Stimulated activated CD4-positive, alpha-beta T cell treated with anti-CD3 and anti-CD28 coated beads, Interleukin-1b, Interleukin-23, amount 100 ng/mL, for 4 hours (primary cell): ENCODE measurements around the gene GXYLT2.

ENCODE experiments used
- DNase-seq, 2 donors: peaks; one replicate each; pipeline ENCODE4 v3.0.0-alpha.2; 2020; ENCODE audit warnings: low read depth in 2 of 2

The GXYLT2 gene

GRCh38 chr3:72932416-72932815, 44.6 kb downstream of the GXYLT2 start:
- no peak for DNase-seq

GRCh38 chr3:72938471-72939265, 50.8 kb downstream of the GXYLT2 start:
- peak; percentile 2 to 8 for DNase-seq

DNA sequence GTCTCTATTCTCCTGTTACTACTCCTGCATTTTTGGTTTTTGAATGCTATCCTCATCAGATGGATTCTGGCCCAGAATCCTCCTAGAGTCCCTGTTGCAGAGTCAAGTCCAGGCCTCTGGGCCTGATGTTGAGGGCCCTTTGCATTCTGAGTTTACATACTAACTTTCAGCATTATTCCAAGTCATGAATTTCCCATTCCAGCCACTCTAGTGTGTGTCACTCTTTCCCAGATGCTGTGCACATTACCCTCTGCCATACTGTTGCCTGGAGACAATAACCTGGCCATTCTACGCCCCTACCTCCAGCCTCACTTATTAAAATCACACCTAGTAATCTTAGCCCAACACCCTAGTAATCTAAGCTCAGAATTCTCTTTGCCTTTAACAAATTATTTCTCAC, 53.4 kb downstream of the GXYLT2 start:
- no peak for DNase-seq

DNA sequence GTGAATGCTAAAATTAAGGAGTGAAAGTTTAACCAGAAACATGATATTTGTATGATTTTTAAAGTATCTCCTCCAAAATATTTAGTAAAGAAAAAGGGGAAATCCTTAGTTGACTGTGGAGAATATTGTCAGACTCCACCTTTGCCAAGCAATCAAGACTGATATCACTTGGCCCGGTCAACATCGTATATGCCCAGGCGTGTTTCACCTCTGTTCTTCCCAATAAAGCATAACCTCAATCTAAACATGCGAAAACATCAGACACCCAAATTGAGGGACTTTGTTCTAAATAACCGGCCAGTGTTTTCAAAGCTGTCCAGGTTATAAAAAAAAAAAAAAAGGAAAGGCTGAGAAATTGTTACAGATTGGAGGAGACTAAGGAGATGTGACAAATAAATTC, 54.6 kb downstream of the GXYLT2 start:
- no peak for DNase-seq

- DNase-seq: no peak
Observed at GRCh38 chr3:72944696-72945095, 56.9 kb downstream of the GXYLT2 start.

- DNase-seq: no peak
Observed at GRCh38 chr3:72947715-72948490, 60.1 kb downstream of the GXYLT2 start.

GRCh38 chr3:72949016-72949415, 61.2 kb downstream of the GXYLT2 start:
- no peak for DNase-seq

DNA sequence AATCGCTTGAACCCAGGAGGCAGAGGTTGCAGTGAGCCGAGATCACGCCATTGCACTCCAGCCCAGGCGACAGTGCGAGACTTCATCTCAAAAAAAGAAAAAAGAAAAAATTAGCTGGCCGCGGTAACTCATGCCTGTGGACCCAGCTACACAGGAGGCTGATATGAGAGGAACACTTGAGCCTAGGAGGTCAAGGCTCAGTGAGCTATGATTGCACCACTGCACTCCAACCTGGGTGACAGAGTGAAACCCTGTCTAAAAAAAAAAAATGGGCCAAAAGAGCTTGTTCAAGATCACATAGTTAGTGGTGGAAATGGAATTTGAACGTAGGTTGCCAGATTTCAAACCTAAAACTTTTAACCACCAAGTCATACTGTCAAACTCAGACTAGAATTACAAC, 62.5 kb downstream of the GXYLT2 start:
- no peak for DNase-seq

DNA sequence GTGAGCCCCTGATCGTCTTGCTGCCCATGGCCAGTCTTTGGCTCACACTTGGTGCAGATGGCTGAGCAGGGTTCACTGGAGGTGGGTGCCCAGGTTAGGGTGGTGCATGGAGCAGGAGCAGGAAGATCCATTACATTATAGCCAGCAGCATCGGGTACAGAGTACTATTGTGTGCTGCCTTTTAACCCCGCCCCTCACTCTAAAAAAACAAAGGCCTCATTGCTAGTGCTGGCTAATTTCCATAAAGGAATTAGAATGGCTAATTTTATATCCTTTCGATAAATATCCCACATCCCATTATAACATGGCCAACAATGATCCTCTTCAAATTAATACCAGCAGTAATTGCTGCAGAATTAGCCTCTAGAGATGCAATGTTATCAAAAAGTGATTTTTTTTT, 63.0 kb downstream of the GXYLT2 start:
- no peak for DNase-seq

GRCh38 chr3:72951259-72951722, 63.4 kb downstream of the GXYLT2 start:
- no peak for DNase-seq

DNA sequence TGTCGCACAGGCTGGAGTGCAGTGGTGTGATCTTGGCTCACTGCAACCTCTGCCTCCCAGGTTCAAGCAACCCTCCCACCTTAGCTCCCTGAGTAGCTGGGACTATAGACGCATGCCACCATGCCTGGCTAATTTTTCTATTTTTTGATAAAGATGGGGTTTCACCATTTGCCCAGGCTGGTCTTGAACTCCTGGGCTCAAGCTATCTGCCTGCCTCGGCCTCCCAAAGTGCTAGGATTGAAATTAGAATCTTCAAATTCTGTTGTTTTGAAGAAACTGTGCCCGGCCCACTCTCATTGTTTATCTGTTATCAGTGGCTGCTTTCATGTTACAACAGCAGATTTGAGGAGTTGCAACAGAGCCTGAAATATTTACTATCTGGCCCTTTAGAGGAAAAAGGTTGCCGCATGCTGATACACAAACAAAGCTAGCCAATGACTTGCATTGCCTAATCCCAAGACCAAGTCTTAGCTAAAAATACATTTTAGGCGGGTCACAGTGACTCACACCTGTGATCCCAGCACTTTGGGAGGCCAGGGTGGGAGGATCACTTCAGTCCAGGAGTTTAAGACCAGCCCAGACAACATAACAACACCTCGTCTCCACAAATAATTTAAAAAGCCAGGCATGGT, 65.6 kb downstream of the GXYLT2 start:
- no peak for DNase-seq

DNA sequence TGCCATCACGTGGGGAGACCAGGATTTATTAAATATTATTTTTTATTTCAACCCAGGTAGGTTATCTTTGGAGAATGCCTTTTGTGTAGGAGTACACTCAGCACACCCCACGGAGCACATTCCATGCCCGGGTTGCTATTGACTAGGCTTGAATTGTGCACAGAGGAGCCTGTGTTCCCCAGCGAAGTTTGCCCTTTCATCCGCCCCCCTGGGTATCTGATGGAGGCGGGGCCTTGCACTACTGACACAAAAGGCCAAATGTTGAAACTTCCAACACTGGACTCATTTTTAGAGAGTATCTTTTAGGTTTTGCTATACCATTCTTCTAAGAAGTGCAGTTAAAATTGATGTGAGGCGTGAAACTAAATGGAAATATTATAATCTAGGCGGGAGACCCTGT, 69.5 kb downstream of the GXYLT2 start:
- no peak for DNase-seq

- no peak for DNase-seq
Observed at GRCh38 chr3:72959336-72959735, 71.5 kb downstream of the GXYLT2 start.

GRCh38 chr3:72960812-72961518, 73.1 kb downstream of the GXYLT2 start:
- peak in 1 of 2 donors; percentile 7 for DNase-seq

DNA sequence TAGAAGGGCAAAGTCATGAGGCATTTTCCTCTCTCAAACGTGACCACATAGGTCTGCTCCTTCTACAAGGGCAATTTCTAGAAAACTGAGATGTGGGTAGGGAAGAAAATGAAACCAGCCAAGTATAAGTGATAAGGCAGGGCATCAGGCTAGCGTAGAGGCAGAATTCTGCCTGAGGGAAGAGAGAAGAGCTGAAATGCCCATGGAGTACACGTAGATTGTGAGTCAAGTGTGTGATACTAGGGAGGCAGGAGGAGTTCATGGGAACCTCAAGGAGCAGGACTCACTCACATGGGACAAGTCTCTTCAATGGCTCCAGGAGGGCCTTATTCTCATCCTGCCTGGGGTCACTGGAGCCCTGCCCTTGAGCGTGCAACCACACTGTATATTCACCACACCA, 73.9 kb downstream of the GXYLT2 start:
- no peak for DNase-seq

GRCh38 chr3:72962317-72962716, 74.5 kb downstream of the GXYLT2 start:
- no peak for DNase-seq

DNA sequence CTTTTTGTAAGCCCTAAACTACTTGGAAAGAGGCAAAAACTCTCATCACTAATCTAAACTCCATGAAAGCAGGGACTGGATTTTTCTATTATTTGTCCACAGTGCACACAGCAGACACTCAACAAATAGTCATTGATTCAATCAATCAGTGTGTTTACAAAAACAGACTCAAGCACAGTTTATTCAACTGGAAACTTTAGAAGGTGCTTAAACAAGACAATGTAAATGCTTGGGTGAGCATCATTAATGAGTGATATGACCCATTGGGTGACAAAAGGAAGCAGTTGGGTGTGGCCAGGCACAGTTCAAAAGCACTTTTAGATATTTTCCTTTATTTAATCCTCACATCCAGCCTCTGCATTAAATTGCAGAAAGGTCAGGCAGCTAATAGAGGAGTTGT, 76.8 kb downstream of the GXYLT2 start:
- no peak for DNase-seq

- no peak for DNase-seq
Observed at GRCh38 chr3:72968266-72968664, 80.4 kb downstream of the GXYLT2 start.

DNA sequence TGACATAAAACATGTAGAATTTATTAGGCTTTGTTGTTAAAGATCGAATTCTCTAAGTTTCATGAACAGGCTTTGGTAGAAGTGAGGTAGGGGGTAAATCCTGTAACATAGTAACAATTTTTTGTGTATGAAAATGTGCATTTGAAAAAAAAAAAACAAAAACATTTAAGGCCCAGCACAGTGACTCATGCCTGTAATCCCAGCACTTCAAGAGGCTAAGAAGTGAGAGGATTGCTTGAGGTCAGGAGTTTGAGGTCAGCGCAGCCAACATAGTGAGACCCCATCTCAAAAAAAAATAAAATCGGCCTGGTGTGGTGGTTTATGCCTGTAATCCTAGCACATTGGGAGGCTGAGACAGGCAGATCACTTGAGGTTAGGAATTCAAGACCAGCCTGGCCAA, 81.9 kb downstream of the GXYLT2 start:
- no peak for DNase-seq

DNA sequence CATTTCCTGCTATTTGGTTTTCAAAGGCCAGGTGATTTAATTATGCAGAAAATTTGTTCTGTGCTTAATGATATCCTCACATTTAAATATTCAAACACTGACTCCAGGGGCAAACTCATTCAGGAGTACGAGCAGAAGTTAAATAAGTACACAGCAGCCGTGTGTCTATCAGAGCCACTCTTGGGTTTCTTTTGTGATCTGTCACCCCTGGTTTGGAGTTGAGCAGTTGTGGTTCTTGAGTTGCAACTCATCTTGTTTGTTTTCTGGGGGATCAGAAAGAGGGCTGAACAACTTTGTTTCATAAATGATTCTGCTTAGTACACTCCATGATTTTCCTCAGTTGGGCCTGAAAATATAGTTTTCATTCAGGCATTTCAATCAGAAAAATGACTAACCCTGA, 83.1 kb downstream of the GXYLT2 start:
- DNase-seq: no peak

DNA sequence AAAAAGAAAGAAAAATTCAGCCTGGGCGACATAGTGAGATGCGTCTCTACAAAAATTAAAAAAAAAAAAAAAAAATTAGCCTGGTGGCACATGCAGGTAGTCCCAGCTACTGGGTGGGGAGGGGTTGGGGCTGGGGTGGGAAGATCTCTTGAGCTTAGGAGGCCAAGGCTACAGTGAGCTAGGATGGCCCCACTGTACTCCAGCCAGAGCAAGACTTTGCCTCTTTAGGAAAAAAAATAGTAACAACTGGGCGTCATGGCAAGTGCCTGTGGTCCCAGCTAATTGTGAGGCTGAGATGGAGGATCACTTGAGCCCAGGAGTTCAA, 84.8 kb downstream of the GXYLT2 start:
- no peak for DNase-seq

DNA sequence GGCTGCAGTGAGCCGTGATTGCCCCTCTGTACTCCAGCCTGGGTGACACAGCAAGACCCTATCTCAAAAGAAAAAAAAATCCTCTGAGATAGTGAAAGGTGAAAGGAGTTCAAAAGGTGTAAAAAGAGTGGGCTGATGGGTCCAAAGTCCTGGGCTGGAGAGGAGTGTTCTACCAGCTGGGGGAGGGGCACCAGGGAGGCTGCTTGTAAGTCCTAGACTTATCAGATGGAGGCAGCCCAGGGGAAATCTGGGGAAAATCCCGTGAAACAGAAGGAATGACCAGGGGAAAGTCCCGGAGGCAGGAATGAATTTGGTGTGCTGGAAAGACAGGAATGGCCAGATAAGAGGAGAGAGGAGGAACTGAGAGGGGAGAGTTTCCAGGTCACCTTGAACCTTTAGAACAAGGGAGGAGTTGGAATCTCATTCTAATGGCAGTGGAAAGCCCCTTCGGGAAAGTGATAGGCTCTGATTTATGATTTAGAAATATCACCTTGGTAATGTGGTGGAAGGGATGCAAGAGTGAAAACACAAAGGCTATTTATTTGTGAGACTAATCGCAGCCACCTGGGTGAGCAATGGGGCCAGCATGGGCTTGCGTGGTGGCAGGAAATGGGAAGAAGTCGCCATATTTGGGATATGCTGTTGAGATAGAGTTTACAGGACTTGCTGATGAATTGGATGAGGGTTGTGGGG, 85.3 kb downstream of the GXYLT2 start:
- no peak for DNase-seq
